Activated CD8-positive, alpha-beta memory T cell treated with anti-CD3 and anti-CD28 coated beads for 4 hours (primary cell): Measurements from ENCODE around the gene ELAVL2.
"Not testable (repeated sequence)": the region's sequence is repeated elsewhere in the genome, so short reads cannot be mapped to it uniquely, and the experiment has no call there.

Experiments
- DNase-seq, 2 donors: peaks; one replicate each; pipeline ENCODE4 v3.0.0-alpha.2; 2020; ENCODE audit warnings: low read depth in 2 of 2

The ELAVL2 gene

GRCh38 chr9:23723048-23723447 is 103.0 kb downstream of the ELAVL2 start:
- DNase-seq: not testable (repeated sequence)

GRCh38 chr9:23721466-23721865 is 104.6 kb downstream of the ELAVL2 start:
- DNase-seq: no peak

- no peak for DNase-seq
Measured at GRCh38 chr9:23717505-23717904, 108.5 kb downstream of the ELAVL2 start.

GRCh38 chr9:23707249-23707648 is 118.8 kb downstream of the ELAVL2 start:
- DNase-seq: no peak

GRCh38 chr9:23702311-23702922 is 123.6 kb downstream of the ELAVL2 start:
- no peak for DNase-seq

GRCh38 chr9:23701291-23701690 is 124.7 kb downstream of the ELAVL2 start:
- DNase-seq: no peak

- no peak for DNase-seq
Measured at GRCh38 chr9:23700359-23700758, 125.7 kb downstream of the ELAVL2 start.

GRCh38 chr9:23698161-23698560 is 127.9 kb downstream of the ELAVL2 start:
- DNase-seq: no peak

- no peak for DNase-seq
Measured at GRCh38 chr9:23695572-23695971, 130.5 kb downstream of the ELAVL2 start.

- DNase-seq: no peak
Measured at GRCh38 chr9:23693374-23693773, 132.7 kb downstream of the ELAVL2 start.

- no peak for DNase-seq
Measured at GRCh38 chr9:23686896-23687295, 139.1 kb downstream of the ELAVL2 start.

GRCh38 chr9:23686257-23686656 is 139.8 kb downstream of the ELAVL2 start:
- DNase-seq: no peak

GRCh38 chr9:23683611-23684061 is 142.4 kb downstream of the ELAVL2 start:
- DNase-seq: no peak

GRCh38 chr9:23682891-23683431 is 143.1 kb downstream of the ELAVL2 start:
- no peak for DNase-seq

GRCh38 chr9:23682352-23682751 is 143.7 kb downstream of the ELAVL2 start:
- no peak for DNase-seq

- no peak for DNase-seq
Measured at GRCh38 chr9:23677446-23677845, 148.6 kb downstream of the ELAVL2 start.

GRCh38 chr9:23674016-23674585 is 151.9 kb downstream of the ELAVL2 start:
- DNase-seq: no peak

- DNase-seq: no peak
Measured at GRCh38 chr9:23672151-23672550, 153.9 kb downstream of the ELAVL2 start.

- DNase-seq: no peak
Measured at GRCh38 chr9:23669776-23670175, 156.3 kb downstream of the ELAVL2 start.

- no peak for DNase-seq
Measured at GRCh38 chr9:23665635-23666034, 160.4 kb downstream of the ELAVL2 start.

GRCh38 chr9:23665051-23665450 is 161.0 kb downstream of the ELAVL2 start:
- no peak for DNase-seq

- DNase-seq: no peak
Measured at GRCh38 chr9:23663946-23664345, 162.1 kb downstream of the ELAVL2 start.

GRCh38 chr9:23663536-23663935 is 162.5 kb downstream of the ELAVL2 start:
- DNase-seq: no peak

- no peak for DNase-seq
Measured at GRCh38 chr9:23663125-23663524, 162.9 kb downstream of the ELAVL2 start.
